OCI-LY3 (cell line): ENCODE measurements around the gene TFR2.

Experiments used
- H2AFZ ChIP-seq: fragments of 200-600, 300-600 bp; shearing (Covaris generic); 2 replicates; pipeline ENCODE4 v1.6.0; 2014; ENCODE audit warnings: antibody characterized with exemption, low read depth, low read length
- H3K27ac ChIP-seq: fragments of 200-600, 300-600 bp; sonication (generic); 2 replicates; pipeline ENCODE4 v1.5.1; 2014; ENCODE audit warnings: mild to moderate bottlenecking, low read length, moderate library complexity, mixed read lengths
- H3K27me3 ChIP-seq: fragments of 200-600, 300-600 bp; sonication (generic); 2 replicates; pipeline ENCODE4 v1.6.1; 2014; ENCODE audit warnings: low read depth, low read length, mixed read lengths
- H3K36me3 ChIP-seq: fragments of 200-600, 300-600 bp; sonication (generic); replicated peaks from 2 replicates; pipeline ENCODE3; 2014; ENCODE audit warnings: low read depth, low read length, mixed read lengths
- H3K4me1 ChIP-seq: fragments of 300-600, 200-600 bp; sonication (generic); 2 replicates; pipeline ENCODE4 v1.6.1; 2014; ENCODE audit warnings: low read length, mixed read lengths
- H3K4me2 ChIP-seq: fragments of 200-600, 300-600 bp; sonication (generic); 2 replicates; pipeline ENCODE4 v1.6.1; 2014; ENCODE audit warnings: low read length, mixed read lengths
- H3K4me3 ChIP-seq: fragments of 300-600, 200-600 bp; sonication (generic); 2 replicates; pipeline ENCODE4 v1.5.1; 2014; ENCODE audit warnings: antibody characterized with exemption, mild to moderate bottlenecking, low read length, moderate library complexity
- H3K79me2 ChIP-seq: fragments of 300-600, 200-600 bp; shearing (Covaris generic); 2 replicates; pipeline ENCODE4 v1.6.1; 2014; ENCODE audit warnings: mild to moderate bottlenecking, low read length, mixed read lengths
- H3K9ac ChIP-seq: fragments of 300-600, 200-600 bp; shearing (Covaris generic); 2 replicates; pipeline ENCODE4 v1.6.0; 2014; ENCODE audit warnings: mild to moderate bottlenecking, low read length, moderate library complexity
- H3K9me3 ChIP-seq: fragments of 200-600, 300-600 bp; shearing (Covaris generic); 2 replicates; pipeline ENCODE4 v1.6.1; 2014; ENCODE audit warnings: low read length, mixed read lengths; ENCODE audit not compliant: insufficient read depth
- H4K20me1 ChIP-seq: fragments of 200-600, 300-600 bp; sonication (generic); 2 replicates; pipeline ENCODE4 v1.6.1; 2016; ENCODE audit warnings: low read length, mixed read lengths; ENCODE audit not compliant: insufficient read depth
- CTCF ChIP-seq: fragments of 200-600, 300-600 bp; sonication (generic); IDR thresholded peaks from 2 replicates; pipeline ENCODE4 v1.5.1; 2014; ENCODE audit warnings: antibody characterized with exemption, low read length, low read depth
- EZH2phosphoT487 ChIP-seq: fragments of 200-600 bp; shearing (Covaris generic); IDR thresholded peaks from 2 replicates; pipeline ENCODE4 v1.6.1; 2018; ENCODE audit warnings: antibody characterized with exemption, mixed run types, low read depth

TFR2 gene

GRCh38 chr7:100687261-100687660 is 45.9 kb upstream of the TFR2 start:
- Histone ChIP-seq H3K9ac (no peak overlapping the region), H3K4me1 (peaks cover 10% of the 10 kb centered on the region), H3K4me2 (no peak overlapping the region), H3K79me2 (peaks cover 40% of the 10 kb centered on the region), H3K9me3 (no peaks in the 10 kb centered on the region), H3K27me3 (no peaks in the 10 kb centered on the region), H2AFZ (no peak overlapping the region), H3K27ac (no peak overlapping the region), H3K36me3 (peaks cover 37% of the 10 kb centered on the region), H4K20me1 (peaks cover 37% of the 10 kb centered on the region), H3K4me3 (no peak overlapping the region)
- TF ChIP-seq CTCF (no peak), EZH2phosphoT487 (no peak)

- H3K36me3 ChIP-seq: peaks cover 39% of the 10 kb centered on the region
- peaks cover 36% of the 10 kb centered on the region for H3K79me2 ChIP-seq
Measured at GRCh38 chr7:100686822-100687211, 45.5 kb upstream of the TFR2 start.

GRCh38 chr7:100686201-100686821 is 45.0 kb upstream of the TFR2 start:
- peaks cover 4% of the 10 kb centered on the region; the same call in 1 of the 2 replicates for H3K4me1 ChIP-seq
- no peak overlapping the region for H2AFZ ChIP-seq
- no peaks in the 10 kb centered on the region for H3K9me3 ChIP-seq
- TF ChIP-seq CTCF (no peak), EZH2phosphoT487 (no peak)
- H3K79me2 ChIP-seq: peaks cover 31% of the 10 kb centered on the region
- no peak overlapping the region for H3K4me3 ChIP-seq
- H3K27me3 ChIP-seq: no peaks in the 10 kb centered on the region
- no peak overlapping the region for H3K4me2 ChIP-seq
- H3K27ac ChIP-seq: no peak overlapping the region
- H3K9ac ChIP-seq: no peak overlapping the region
- peaks cover 29% of the 10 kb centered on the region for H4K20me1 ChIP-seq
- H3K36me3 ChIP-seq: peaks cover 44% of the 10 kb centered on the region

More at GRCh38 chr7:100686822-100687211, 45.5 kb upstream of the TFR2 start:
- Histone ChIP-seq H3K9me3 (no peaks in the 10 kb centered on the region), H3K27ac (no peak overlapping the region), H3K27me3 (no peaks in the 10 kb centered on the region), H3K4me1 (peaks cover 5% of the 10 kb centered on the region), H3K4me2 (no peak overlapping the region), H4K20me1 (peaks cover 32% of the 10 kb centered on the region), H3K9ac (no peak overlapping the region), H3K4me3 (no peak overlapping the region), H2AFZ (no peak overlapping the region)
- TF ChIP-seq CTCF (no peak), EZH2phosphoT487 (no peak)

- Histone ChIP-seq H3K36me3 (peaks cover 43% of the 10 kb centered on the region), H3K4me1 (no peaks in the 10 kb centered on the region), H2AFZ (no peak overlapping the region), H3K4me3 (no peak overlapping the region), H3K27me3 (no peaks in the 10 kb centered on the region), H3K9ac (no peak overlapping the region), H4K20me1 (peaks cover 22% of the 10 kb centered on the region), H3K79me2 (peaks cover 25% of the 10 kb centered on the region), H3K9me3 (no peaks in the 10 kb centered on the region), H3K27ac (no peak overlapping the region), H3K4me2 (no peak overlapping the region)
- TF ChIP-seq CTCF (no peak), EZH2phosphoT487 (no peak)
Measured at GRCh38 chr7:100685631-100686145, 44.3 kb upstream of the TFR2 start.
